Keratinocyte (primary cell): Measurements from ENCODE around the gene PTPRT.

ENCODE experiments used
- EZH2 ChIP-seq: IDR thresholded peaks from one replicate; pipeline ENCODE4 v1.6.1; 2012; ENCODE audit warnings: inconsistent platforms, mild to moderate bottlenecking, low read length, moderate library complexity
- TF ChIP-seq, protein P1 (sequence below), 3 experiments: IDR thresholded peaks in 1 of 3; conservative IDR thresholded peaks in 1 of 3; optimal IDR thresholded peaks in 1 of 3; 2 replicates in 2 of 3; 3 replicates in 1 of 3; pipeline versions ENCODE3 to v1.5.1; 2011; ENCODE audit warnings: low read length in 3 of 3, mild to moderate bottlenecking in 3 of 3, moderate library complexity in 2 of 3, control low read depth in 1 of 3, inconsistent platforms in 1 of 3; ENCODE audit not compliant: insufficient read depth in 2 of 3; ENCODE audit errors: extremely low read depth in 1 of 3

DNA sequence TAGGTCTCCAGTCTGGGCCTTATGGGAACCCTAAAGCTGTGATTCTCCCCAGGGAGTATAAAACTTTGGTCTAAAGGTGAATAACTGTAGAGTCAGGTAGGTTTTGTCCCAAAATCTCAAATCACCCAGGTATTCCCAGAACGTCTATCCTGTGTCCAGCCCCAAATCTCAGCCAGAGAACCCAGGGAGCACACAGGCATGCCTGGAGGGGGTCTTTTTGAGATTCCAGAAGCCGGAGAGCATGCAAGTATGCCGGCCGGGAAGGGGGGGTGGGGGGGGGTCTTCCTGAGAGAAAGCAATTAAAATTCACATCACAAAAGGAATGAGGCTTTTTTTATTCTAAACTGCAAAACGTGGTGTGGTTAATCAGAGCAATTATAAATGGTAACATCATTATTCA lies 210.0 kb downstream of the PTPRT start:
- TF ChIP-seq, protein P1, sequence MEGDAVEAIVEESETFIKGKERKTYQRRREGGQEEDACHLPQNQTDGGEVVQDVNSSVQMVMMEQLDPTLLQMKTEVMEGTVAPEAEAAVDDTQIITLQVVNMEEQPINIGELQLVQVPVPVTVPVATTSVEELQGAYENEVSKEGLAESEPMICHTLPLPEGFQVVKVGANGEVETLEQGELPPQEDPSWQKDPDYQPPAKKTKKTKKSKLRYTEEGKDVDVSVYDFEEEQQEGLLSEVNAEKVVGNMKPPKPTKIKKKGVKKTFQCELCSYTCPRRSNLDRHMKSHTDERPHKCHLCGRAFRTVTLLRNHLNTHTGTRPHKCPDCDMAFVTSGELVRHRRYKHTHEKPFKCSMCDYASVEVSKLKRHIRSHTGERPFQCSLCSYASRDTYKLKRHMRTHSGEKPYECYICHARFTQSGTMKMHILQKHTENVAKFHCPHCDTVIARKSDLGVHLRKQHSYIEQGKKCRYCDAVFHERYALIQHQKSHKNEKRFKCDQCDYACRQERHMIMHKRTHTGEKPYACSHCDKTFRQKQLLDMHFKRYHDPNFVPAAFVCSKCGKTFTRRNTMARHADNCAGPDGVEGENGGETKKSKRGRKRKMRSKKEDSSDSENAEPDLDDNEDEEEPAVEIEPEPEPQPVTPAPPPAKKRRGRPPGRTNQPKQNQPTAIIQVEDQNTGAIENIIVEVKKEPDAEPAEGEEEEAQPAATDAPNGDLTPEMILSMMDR (optimal IDR thresholded peaks at IDR 0.05 in 1 of 3, IDR thresholded peaks at IDR 0.05 in 1 of 3, conservative IDR thresholded peaks at IDR 0.05 in 1 of 3; ENCODE audit: extremely low read depth in 1 of 3, insufficient read depth in 2 of 3, low read length in 3 of 3), result no peak
- TF ChIP-seq EZH2, result no peak
